Breast epithelium (tissue), 3 donors: ENCODE results near the gene DDX25.

ENCODE experiments used
- CTCF ChIP-seq, 3 donors: fragments of 450-650 bp; IDR thresholded peaks; one replicate each; pipeline ENCODE4 v1.5.1; 2016 to 2017; ENCODE audit warnings: antibody characterized with exemption in 3 of 3, mild to moderate bottlenecking in 3 of 3, moderate library complexity in 3 of 3
- POLR2AphosphoS5 ChIP-seq, 3 donors: sonication (generic); formaldehyde crosslinking; IDR thresholded peaks; one replicate each; pipeline ENCODE4 v1.6.1; 2017; ENCODE audit warnings: antibody characterized with exemption in 3 of 3

DNA sequence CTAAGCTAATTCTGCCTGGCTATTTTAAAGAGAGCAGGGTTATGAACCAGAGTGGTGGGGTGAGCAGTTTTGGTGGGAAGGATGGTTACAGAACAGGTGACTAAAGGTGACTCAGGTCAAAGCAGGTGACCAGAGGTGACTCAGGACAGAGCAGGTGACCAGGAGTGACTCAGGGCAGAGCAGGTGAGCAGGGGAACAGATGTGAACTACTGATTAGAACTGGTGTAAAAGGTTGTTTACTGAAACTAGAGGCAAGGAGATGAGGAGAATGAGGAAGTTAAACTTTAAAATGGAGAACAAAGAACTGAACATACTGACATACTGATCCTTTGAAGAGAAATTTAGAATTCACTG is 32.2 kb upstream of the DDX25 start:
- TF ChIP-seq POLR2AphosphoS5 (IDR thresholded peaks at IDR 0.05) (no peak), CTCF (IDR thresholded peaks at IDR 0.05) (no peak)
